H1 (cell line): ENCODE measurements around the gene GRSF1. TPM values are rescaled to one million over a fixed set of nuclear protein-coding genes. Genes with fewer than 3 reads are reported as not detected.

Experiments
- CTCF ChIA-PET: fragments of 300-600 bp; sonication (Branson Sonifier 250); formaldehyde crosslinking; loops from one replicate; lab custom pipeline; 2021; ENCODE audit not compliant: partially characterized antibody; lab: Charles Lee
- POLR2A ChIA-PET: fragments of 300-600 bp; sonication (Branson Sonifier 250); formaldehyde crosslinking; loops from one replicate; lab custom pipeline; 2021; ENCODE audit warnings: inconsistent platforms; ENCODE audit not compliant: partially characterized antibody; lab: Charles Lee
- DNase-seq, 2 experiments: peaks; one replicate each; pipeline versions ENCODE4 v3.0.0 to v3.0.0-alpha.2; 2010 to 2022; ENCODE audit warnings: low spot score in 2 of 2, low read depth in 1 of 2, mixed read lengths in 1 of 2
- FAIRE-seq: peaks from 2 replicates; lab custom pipeline; 2011; peaks lifted over from hg19 to GRCh38; lab: Jason Lieb, UNC
- H2AFZ ChIP-seq: 2 replicates; pipeline ENCODE4 v1.8.1; 2012; ENCODE audit warnings: low read length, inconsistent platforms
- H2AK5ac ChIP-seq: 2 replicates; pipeline ENCODE4 v1.6.1; 2013; ENCODE audit warnings: low read depth, low read length
- H2BK120ac ChIP-seq: replicated peaks from 2 replicates; pipeline ENCODE3; 2013; ENCODE audit warnings: low read depth, low read length, inconsistent platforms
- H2BK12ac ChIP-seq: 2 replicates; pipeline ENCODE4 v1.6.1; 2013; ENCODE audit warnings: low read depth, low read length
- H2BK15ac ChIP-seq: 2 replicates; pipeline ENCODE4 v1.6.1; 2013; ENCODE audit warnings: low read length
- H2BK20ac ChIP-seq: 2 replicates; pipeline ENCODE4 v1.6.1; 2013; ENCODE audit warnings: low read length
- H2BK5ac ChIP-seq: 2 replicates; pipeline ENCODE4 v1.6.1; 2013; ENCODE audit warnings: low read depth, low read length
- H3K14ac ChIP-seq: 2 replicates; pipeline ENCODE4 v1.6.1; 2013; ENCODE audit warnings: inconsistent platforms; ENCODE audit not compliant: insufficient read length
- H3K18ac ChIP-seq: 2 replicates; pipeline ENCODE4 v1.6.1; 2013; ENCODE audit warnings: low read length; ENCODE audit errors: extremely low read depth
- H3K23ac ChIP-seq: 2 replicates; pipeline ENCODE4 v1.6.1; 2013; ENCODE audit warnings: inconsistent platforms; ENCODE audit not compliant: insufficient read length
- H3K23me2 ChIP-seq: 2 replicates; pipeline ENCODE4 v1.6.1; 2013; ENCODE audit warnings: low read depth, low read length
- H3K27ac ChIP-seq: 2 replicates; pipeline ENCODE4 v1.6.1; 2011; ENCODE audit warnings: low read depth, low read length, inconsistent platforms
- H3K27me3 ChIP-seq, 4 experiments: replicated peaks in 1 of 4; 1 replicate in 1 of 4; 2 replicates in 3 of 4; pipeline versions ENCODE4 v1.6.1 to v1.8.1; 2011 to 2013; ENCODE audit warnings: low read length in 3 of 4, mild to moderate bottlenecking in 3 of 4, inconsistent platforms in 2 of 4, mixed read lengths in 2 of 4, moderate library complexity in 1 of 4; ENCODE audit not compliant: control insufficient read depth in 3 of 4, insufficient read depth in 3 of 4; ENCODE audit errors: extremely low read depth in 1 of 4
- H3K36me3 ChIP-seq, 4 experiments: 2 replicates each; pipeline versions ENCODE4 v1.6.1 to v1.8.1; 2011 to 2013; ENCODE audit warnings: mild to moderate bottlenecking in 4 of 4, low read length in 3 of 4, moderate library complexity in 2 of 4, control low read depth in 1 of 4, inconsistent platforms in 1 of 4; ENCODE audit not compliant: insufficient read depth in 4 of 4, control insufficient read depth in 2 of 4
- H3K4ac ChIP-seq: replicated peaks from 2 replicates; pipeline ENCODE3; 2013; ENCODE audit warnings: low read length, low read depth, mixed read lengths, inconsistent platforms; ENCODE audit not compliant: insufficient read length
- H3K4me1 ChIP-seq, 4 experiments: replicated peaks in 1 of 4; 1 replicate in 1 of 4; 2 replicates in 3 of 4; pipeline versions ENCODE4 v1.6.1 to v1.8.1; 2011 to 2013; ENCODE audit warnings: low read length in 3 of 4, inconsistent platforms in 2 of 4, mixed read lengths in 1 of 4; ENCODE audit not compliant: insufficient read depth in 4 of 4, control insufficient read depth in 3 of 4
- H3K4me2 ChIP-seq, 2 experiments: 2 replicates each; pipeline versions ENCODE4 v1.6.1 to v1.8.1; 2011 to 2013; ENCODE audit warnings: low read depth in 2 of 2, low read length in 2 of 2, control low read depth in 1 of 2, inconsistent platforms in 1 of 2, mild to moderate bottlenecking in 1 of 2; ENCODE audit not compliant: insufficient read depth in 1 of 2
- H3K4me3 ChIP-seq, 4 experiments: fragments of 200-600, 300-600 bp in 1 of 4; sonication (generic), shearing (Covaris generic), sonication (Bioruptor Twin) in 1 of 4; 2 replicates each; pipeline versions ENCODE4 v1.5.1 to v1.8.1; 2011 to 2016; ENCODE audit warnings: low read length in 4 of 4, low read depth in 3 of 4, control low read depth in 2 of 4, inconsistent platforms in 2 of 4, mild to moderate bottlenecking in 2 of 4, mixed read lengths in 1 of 4, moderate library complexity in 1 of 4; ENCODE audit not compliant: insufficient read depth in 2 of 4; ENCODE audit errors: extremely low read depth in 1 of 4
- H3K56ac ChIP-seq: replicated peaks from 2 replicates; pipeline ENCODE3; 2013; ENCODE audit warnings: low read depth, mild to moderate bottlenecking, mixed read lengths, low read length, inconsistent platforms; ENCODE audit not compliant: insufficient read length
- H3K79me1 ChIP-seq: 2 replicates; pipeline ENCODE4 v1.6.1; 2013; ENCODE audit warnings: low read depth, low read length, control low read depth
- H3K79me2 ChIP-seq, 2 experiments: 2 replicates each; pipeline versions ENCODE4 v1.6.1 to v1.8.1; 2012 to 2013; ENCODE audit warnings: low read length in 2 of 2, mild to moderate bottlenecking in 2 of 2, inconsistent platforms in 1 of 2; ENCODE audit not compliant: insufficient read depth in 2 of 2, control insufficient read depth in 1 of 2
- H3K9ac ChIP-seq, 4 experiments: replicated peaks in 1 of 4; 1 replicate in 1 of 4; 2 replicates in 3 of 4; pipeline versions ENCODE4 v1.6.1 to v1.8.1; 2011 to 2013; ENCODE audit warnings: low read depth in 3 of 4, low read length in 3 of 4, control low read depth in 2 of 4, mild to moderate bottlenecking in 2 of 4, moderate library complexity in 2 of 4, inconsistent platforms in 1 of 4; ENCODE audit errors: extremely low read depth in 1 of 4
- H3K9me3 ChIP-seq, 2 experiments: 2 replicates each; pipeline versions ENCODE4 v1.6.1 to v1.8.1; 2012 to 2013; ENCODE audit warnings: mild to moderate bottlenecking in 2 of 2, moderate library complexity in 2 of 2, control low read depth in 1 of 2, inconsistent platforms in 1 of 2, low read depth in 1 of 2, low read length in 1 of 2, mixed read lengths in 1 of 2; ENCODE audit not compliant: insufficient read depth in 2 of 2
- H4K20me1 ChIP-seq, 2 experiments: replicated peaks in 1 of 2; 2 replicates each; pipeline versions ENCODE3 to v1.8.1; 2011 to 2013; ENCODE audit warnings: inconsistent platforms in 2 of 2, low read length in 2 of 2, mild to moderate bottlenecking in 1 of 2; ENCODE audit not compliant: insufficient read depth in 2 of 2, control insufficient read depth in 1 of 2
- H4K5ac ChIP-seq: 2 replicates; pipeline ENCODE4 v1.6.1; 2013; ENCODE audit warnings: low read length, low read depth, mixed read lengths, inconsistent platforms; ENCODE audit not compliant: insufficient read length
- H4K8ac ChIP-seq: 2 replicates; pipeline ENCODE4 v1.8.0; 2013; ENCODE audit warnings: mild to moderate bottlenecking, moderate library complexity, low read length, inconsistent platforms; ENCODE audit not compliant: insufficient read depth; ENCODE audit errors: extremely low read depth
- H4K91ac ChIP-seq: replicated peaks from 2 replicates; pipeline ENCODE3; 2013; ENCODE audit warnings: low read length, mixed read lengths, inconsistent platforms; ENCODE audit not compliant: insufficient read length
- CBX5 ChIP-seq: fragments of 300-800, 300-1000 bp; sonication (generic); IDR thresholded peaks from 2 replicates; pipeline ENCODE4 v1.7.1; 2016; ENCODE audit warnings: antibody characterized with exemption, low read length, low read depth
- CBX8 ChIP-seq: fragments of 300-800, 300-1000 bp; sonication (generic); IDR thresholded peaks from 2 replicates; pipeline ENCODE4 v1.7.1; 2016; ENCODE audit warnings: low read depth, low read length, borderline replicate concordance
- CHD1 ChIP-seq: IDR thresholded peaks from 2 replicates; pipeline ENCODE4 v1.6.1; 2012; ENCODE audit warnings: low read depth, low read length, improper control_type of control experiment
- EZH2 ChIP-seq: fragments of 200-600 bp; sonication (generic); IDR thresholded peaks from 2 replicates; pipeline ENCODE4 v1.7.1; 2012; ENCODE audit warnings: low read depth, mild to moderate bottlenecking, moderate library complexity, low read length, inconsistent platforms; ENCODE audit not compliant: severe bottlenecking
- HDAC6 ChIP-seq: IDR thresholded peaks from one replicate; pipeline ENCODE4 v1.7.1; 2012; ENCODE audit warnings: low read depth, mild to moderate bottlenecking, inconsistent platforms, low read length, moderate library complexity
- JUN ChIP-seq: IDR thresholded peaks from 2 replicates; pipeline ENCODE4 v1.6.1; 2011; ENCODE audit warnings: low read depth, mild to moderate bottlenecking, improper control_type of control experiment, low read length
- MAFK ChIP-seq: IDR thresholded peaks from 2 replicates; pipeline ENCODE4 v1.6.1; 2012; ENCODE audit warnings: low read depth, mild to moderate bottlenecking, improper control_type of control experiment, low read length
- RAD21 ChIP-seq, 2 experiments: IDR thresholded peaks in 1 of 2; conservative IDR thresholded peaks in 1 of 2; 2 replicates each; pipeline ENCODE4 v1.6.1; 2011; ENCODE audit warnings: low read depth in 2 of 2, low read length in 2 of 2, improper control_type of control experiment in 1 of 2, inconsistent platforms in 1 of 2, mild to moderate bottlenecking in 1 of 2, moderate library complexity in 1 of 2
- SP1 ChIP-seq: IDR thresholded peaks from 2 replicates; pipeline ENCODE4 v1.6.1; 2011; ENCODE audit warnings: low read depth, low read length
- SP2 ChIP-seq: IDR thresholded peaks from 2 replicates; pipeline ENCODE4 v1.6.1; 2012; ENCODE audit warnings: mild to moderate bottlenecking, low read length, inconsistent platforms
- SP4 ChIP-seq: IDR thresholded peaks from 2 replicates; pipeline ENCODE4 v1.6.1; 2012; ENCODE audit warnings: low read length, inconsistent platforms
- WGBS, 2 experiments: shearing (Covaris generic) in 1 of 2; methylation state at CpG; one replicate each; pipeline versions ENCODE4 v1.1.6 to v1.1.7; 2013 to 2015; ENCODE audit warnings: low lambda C conversion rate in 2 of 2, mixed read lengths in 2 of 2, inconsistent platforms in 1 of 2, low coverage in 1 of 2, missing lambda C conversion rate in 1 of 2; ENCODE audit not compliant: insufficient replicate concordance in 2 of 2, insufficient coverage in 1 of 2, insufficient read length in 1 of 2; ENCODE audit errors: extremely low coverage in 1 of 2, missing lambda C conversion rate in 1 of 2; 5-methylcytosine and 5-hydroxymethylcytosine counted together
- polyA plus RNA-seq, 7 experiments: library from polyadenylated mRNA; depleted of rRNA in 3 of 7; stranded (reverse) in 5 of 7; unstranded in 2 of 7; fragments of >200 nt in 5 of 7; fragments of 200-250 nt in 2 of 7; gene quantifications; 1 replicate in 5 of 7; 2 replicates in 1 of 7; 4 replicates in 1 of 7; pipeline versions ENCODE4 v1.2.1 to v1.2.3, GENCODE V29; 2011 to 2013; ENCODE audit warnings: missing spikeins in 2 of 7, mixed read lengths in 2 of 7
- total RNA-seq: library from RNA; stranded (reverse); fragmentation: NEBNext Ultra II Directional; extraction: Animal tissue kit (Norgen Biotek cat#: 25700); gene quantifications from 2 replicates; pipeline ENCODE4 v1.2.1, GENCODE V29; 2021

GRSF1 gene
- total and polyA plus RNA-seq, 2 of the 8 experiments (the other 6 are each of a cell fraction or from before 2014, with no cell fraction given) = 44.3 to 112 TPM

- TF ChIP-seq CHD1 (no peak), SP1 (no peak), EZH2 (no peak), RAD21 (IDR thresholded peaks at IDR 0.05 in 1 of 2, conservative IDR thresholded peaks at IDR 0.05 in 1 of 2; ENCODE audit: low read depth in 2 of 2, low read length in 2 of 2) (no peak), MAFK (no peak), SP4 (no peak), JUN (no peak), SP2 (no peak), HDAC6 (no peak), CBX8 (no peak), CBX5 (no peak)
- Histone ChIP-seq H3K9ac (no peak overlapping the region; a peak in 1 of 7 replicates), H3K27me3 (no peaks in the 10 kb centered on the region), H2BK15ac (no peak overlapping the region), H3K23me2 (no peaks in the 10 kb centered on the region), H3K4me1 (peaks cover 0 to 5% (median 3%) of the 10 kb centered on the region in 4 experiments; a peak in 3 of 7 replicates), H3K79me2 (peaks cover 2% of the 10 kb centered on the region in 2 experiments; a peak in 2 of 4 replicates), H3K27ac (no peak overlapping the region), H4K91ac (no peak overlapping the region), H2BK120ac (no peak overlapping the region), H3K4me3 (no peak overlapping the region), H3K79me1 (no peaks in the 10 kb centered on the region), H3K9me3 (no peaks in the 10 kb centered on the region), H3K4me2 (no peak overlapping the region), H2BK20ac (no peak overlapping the region), H3K36me3 (no peaks in the 10 kb centered on the region), H3K56ac (no peak overlapping the region), H3K14ac (no peak overlapping the region), H4K20me1 (no peaks in the 10 kb centered on the region), H4K5ac (no peak overlapping the region), H2BK12ac (no peak overlapping the region), H3K4ac (no peak overlapping the region), H3K18ac (no peak overlapping the region), H4K8ac (no peak overlapping the region), H3K23ac (no peak overlapping the region), H2AFZ (no peak overlapping the region), H2AK5ac (no peak overlapping the region), H2BK5ac (no peak overlapping the region)
- POLR2A ChIA-PET = interaction anchor here (1.5 kb wide), 1 partner anchor 183 kb away, joined by 3 read pairs; no protein-coding TSS in a partner anchor
- 95% methylated on average over 9 of the region's 9 CpGs; no CpG with 5 or more reads in 1 of the 2 experiments for WGBS, 2 experiments
- DNase-seq (no peak), FAIRE-seq (no peak)
- CTCF ChIA-PET = interaction anchor here (0.6 to 1.3 kb wide), 5 partner anchors 20 to 312 kb away, joined by 3 to 6 read pairs (median 5); partner anchors contain the start of gene MOB1B
Observed at GRCh38 chr4:70844180-70844579, 4.5 kb upstream of the GRSF1 start.
